ENCODE results near the gene MERTK. TPM values are rescaled to one million over a fixed set of nuclear protein-coding genes. Genes with fewer than 3 reads are reported as not detected.
A peak's percentile ranks its signal among the peaks of the same experiment; 100 is the strongest.

The MERTK gene
- total and polyA plus RNA-seq, 2 of the 13 experiments (the other 11 are each of a cell fraction or from before 2014, with no cell fraction given): 37.3 to 44.7 TPM

GRCh38 chr2:111897630-111897923, 830 bp upstream of the MERTK start (continued):
- TF ChIP-seq ZNF142 (CRISPR knock-in tag; IDR thresholded peaks at IDR 0.05) (no peak), ETV5 (CRISPR knock-in tag; IDR thresholded peaks at IDR 0.05; ENCODE audit: borderline replicate concordance) (no peak), ZSCAN25 (CRISPR knock-in tag; IDR thresholded peaks at IDR 0.05) (no peak), ZNF839 (CRISPR knock-in tag; IDR thresholded peaks at IDR 0.05; ENCODE audit: borderline replicate concordance) (no peak), ZMAT5 (CRISPR knock-in tag; IDR thresholded peaks at IDR 0.05; ENCODE audit: borderline replicate concordance, low read depth) (no peak), ZBTB42 (CRISPR knock-in tag; IDR thresholded peaks at IDR 0.05) (no peak), ZNF646 (CRISPR knock-in tag; IDR thresholded peaks at IDR 0.05) (peak; percentile 62; the same call in 1 of the 2 replicates), CERS6 (CRISPR knock-in tag; IDR thresholded peaks at IDR 0.05) (no peak), ZFY (CRISPR knock-in tag; IDR thresholded peaks at IDR 0.05) (no peak), ESRRA (CRISPR knock-in tag; IDR thresholded peaks at IDR 0.05; ENCODE audit: low read depth) (no peak), PITX1 (CRISPR knock-in tag; IDR thresholded peaks at IDR 0.05) (no peak), DDIT3 (CRISPR knock-in tag; IDR thresholded peaks at IDR 0.05) (no peak), ZNF556 (CRISPR knock-in tag; IDR thresholded peaks at IDR 0.05; ENCODE audit: borderline replicate concordance) (no peak), NFIC (IDR thresholded peaks at IDR 0.05; ENCODE audit: low read length) (no peak), CHCHD3 (CRISPR knock-in tag; IDR thresholded peaks at IDR 0.05) (peak; percentile 87; the same call in 1 of the 2 replicates), SNAPC5 (CRISPR knock-in tag; IDR thresholded peaks at IDR 0.05; ENCODE audit: borderline replicate concordance) (no peak), ZNF564 (CRISPR knock-in tag; IDR thresholded peaks at IDR 0.05) (0 out of 2 replicates have a peak, but pooled peaks have one; percentile 4)
